SU-DHL-6 (cell line): ENCODE measurements around the gene ZIC4.

Experiments used
- H2AFZ ChIP-seq: fragments of 200-600 bp; sonication (generic); 2 replicates; pipeline ENCODE4 v1.6.1; 2014; ENCODE audit warnings: low read depth, mild to moderate bottlenecking, moderate library complexity, mixed read lengths, antibody characterized with exemption, low read length; ENCODE audit not compliant: severe bottlenecking
- H3F3A ChIP-seq: fragments of 200-600 bp; shearing (Covaris generic); 2 replicates; pipeline ENCODE4 v1.6.0; 2016; ENCODE audit warnings: antibody characterized with exemption, mild to moderate bottlenecking; ENCODE audit not compliant: insufficient read depth
- H3K27ac ChIP-seq: fragments of 200-600 bp; sonication (generic); 2 replicates; pipeline ENCODE4 v1.5.1; 2016; ENCODE audit warnings: low read depth, mild to moderate bottlenecking, low read length, moderate library complexity, mixed read lengths
- H3K27me3 ChIP-seq: fragments of 200-600 bp; sonication (generic), shearing (Covaris generic); 2 replicates; pipeline ENCODE4 v1.6.0; 2014; ENCODE audit warnings: mild to moderate bottlenecking, low read length
- H3K36me3 ChIP-seq: fragments of 200-600 bp; sonication (generic); 2 replicates; pipeline ENCODE4 v1.6.1; 2014; ENCODE audit warnings: mild to moderate bottlenecking, low read length, mixed read lengths
- H3K4me2 ChIP-seq: fragments of 300-600, 200-600 bp; shearing (Covaris generic), sonication (generic); 2 replicates; pipeline ENCODE4 v1.6.0; 2014; ENCODE audit warnings: low read length, low read depth, mild to moderate bottlenecking; ENCODE audit not compliant: poor library complexity, severe bottlenecking
- H3K4me3 ChIP-seq: fragments of 200-600 bp; sonication (generic); 2 replicates; pipeline ENCODE4 v1.5.1; 2014; ENCODE audit warnings: antibody characterized with exemption, low read length, mild to moderate bottlenecking, mixed read lengths; ENCODE audit not compliant: insufficient read depth, poor library complexity, severe bottlenecking
- H3K79me2 ChIP-seq: fragments of 200-600 bp; sonication (generic); 2 replicates; pipeline ENCODE4 v1.6.1; 2014; ENCODE audit warnings: mild to moderate bottlenecking, low read length, moderate library complexity; ENCODE audit not compliant: insufficient read depth
- H3K9ac ChIP-seq: fragments of 200-600 bp; sonication (generic); 2 replicates; pipeline ENCODE4 v1.7.0; 2014; ENCODE audit warnings: mild to moderate bottlenecking, low read length
- H3K9me2 ChIP-seq: fragments of 200-600 bp; sonication (generic); replicated peaks from 2 replicates; pipeline ENCODE4 v1.6.1; 2014; ENCODE audit warnings: low read length; ENCODE audit not compliant: insufficient read depth
- H3K9me3 ChIP-seq: fragments of 200-600 bp; sonication (generic); 2 replicates; pipeline ENCODE4 v1.6.1; 2014; ENCODE audit warnings: low read length, mixed read lengths; ENCODE audit not compliant: insufficient read depth
- H4K20me1 ChIP-seq: fragments of 200-600 bp; sonication (generic); 2 replicates; pipeline ENCODE4 v1.6.1; 2014; ENCODE audit warnings: low read depth, mild to moderate bottlenecking, antibody characterized with exemption, low read length, moderate library complexity, mixed read lengths
- CTCF ChIP-seq: fragments of 200-600 bp; sonication (generic); IDR thresholded peaks from one replicate; pipeline ENCODE4 v1.5.1; 2017; ENCODE audit warnings: antibody characterized with exemption, mild to moderate bottlenecking, low read length, moderate library complexity; ENCODE audit not compliant: insufficient read depth, poor library complexity, severe bottlenecking
- EZH2phosphoT487 ChIP-seq: fragments of 200-600 bp; sonication (generic), shearing (Covaris generic); conservative IDR thresholded peaks from 2 replicates; pipeline ENCODE4 v1.6.1; 2018; ENCODE audit warnings: mild to moderate bottlenecking, antibody characterized with exemption, low read length, moderate library complexity, mixed read lengths

ZIC4 gene

GRCh38 chr3:147417551-147418295 lies 11.4 kb upstream of the ZIC4 start:
- Histone ChIP-seq H3F3A (no peaks in the 10 kb centered on the region), H3K9me3 (no peaks in the 10 kb centered on the region), H3K9ac (no peak overlapping the region), H4K20me1 (no peaks in the 10 kb centered on the region), H3K4me3 (no peak overlapping the region), H3K36me3 (no peaks in the 10 kb centered on the region), H3K27ac (no peak overlapping the region), H2AFZ (no peak overlapping the region), H3K79me2 (no peaks in the 10 kb centered on the region), H3K27me3 (no peaks in the 10 kb centered on the region), H3K4me2 (no peak overlapping the region), H3K9me2 (no peaks in the 10 kb centered on the region)
- TF ChIP-seq EZH2phosphoT487 = no peak

- Histone ChIP-seq H3K27me3 (no peaks in the 10 kb centered on the region), H4K20me1 (no peaks in the 10 kb centered on the region), H3K9ac (no peak overlapping the region), H2AFZ (no peak overlapping the region), H3K36me3 (no peaks in the 10 kb centered on the region), H3K4me2 (no peak overlapping the region), H3K27ac (no peak overlapping the region), H3K4me3 (no peak overlapping the region), H3K9me3 (no peaks in the 10 kb centered on the region), H3F3A (no peaks in the 10 kb centered on the region), H3K9me2 (no peaks in the 10 kb centered on the region), H3K79me2 (no peaks in the 10 kb centered on the region)
- TF ChIP-seq CTCF (no peak), EZH2phosphoT487 (no peak)
Measured at GRCh38 chr3:147416931-147417330, 10.6 kb upstream of the ZIC4 start.

- Histone ChIP-seq H4K20me1 (no peaks in the 10 kb centered on the region), H3K36me3 (no peaks in the 10 kb centered on the region), H3K27me3 (no peaks in the 10 kb centered on the region), H3F3A (no peaks in the 10 kb centered on the region), H3K4me3 (no peak overlapping the region), H2AFZ (no peak overlapping the region), H3K9ac (no peak overlapping the region), H3K9me2 (no peaks in the 10 kb centered on the region), H3K9me3 (no peaks in the 10 kb centered on the region), H3K27ac (no peak overlapping the region), H3K4me2 (no peak overlapping the region), H3K79me2 (no peaks in the 10 kb centered on the region)
- TF ChIP-seq EZH2phosphoT487 = no peak
Measured at GRCh38 chr3:147415874-147416273, 9.5 kb upstream of the ZIC4 start.

GRCh38 chr3:147415286-147415685 lies 8.9 kb upstream of the ZIC4 start:
- Histone ChIP-seq H3K36me3 (no peaks in the 10 kb centered on the region), H3K4me3 (no peak overlapping the region), H3K27me3 (no peaks in the 10 kb centered on the region), H3K9me2 (no peaks in the 10 kb centered on the region), H4K20me1 (no peaks in the 10 kb centered on the region), H3K9me3 (no peaks in the 10 kb centered on the region), H3K27ac (no peak overlapping the region), H3K79me2 (no peaks in the 10 kb centered on the region), H2AFZ (no peak overlapping the region), H3K4me2 (no peak overlapping the region), H3F3A (no peaks in the 10 kb centered on the region), H3K9ac (no peak overlapping the region)
- TF ChIP-seq EZH2phosphoT487 (no peak), CTCF (no peak)
